ENCODE results near the gene USF2.
"Not testable (repeated sequence)": the region's sequence is repeated elsewhere in the genome, so short reads cannot be mapped to it uniquely, and the experiment has no call there.

The USF2 gene

GRCh38 chr19:35268536-35269437 lies at the start of gene USF2:
TSS of gene USF2 (plus strand) at chr19:35268962. CDS start at chr19:35269102, 140 bp downstream.
- DNase-seq = peak; percentile 22 to 29

DNA sequence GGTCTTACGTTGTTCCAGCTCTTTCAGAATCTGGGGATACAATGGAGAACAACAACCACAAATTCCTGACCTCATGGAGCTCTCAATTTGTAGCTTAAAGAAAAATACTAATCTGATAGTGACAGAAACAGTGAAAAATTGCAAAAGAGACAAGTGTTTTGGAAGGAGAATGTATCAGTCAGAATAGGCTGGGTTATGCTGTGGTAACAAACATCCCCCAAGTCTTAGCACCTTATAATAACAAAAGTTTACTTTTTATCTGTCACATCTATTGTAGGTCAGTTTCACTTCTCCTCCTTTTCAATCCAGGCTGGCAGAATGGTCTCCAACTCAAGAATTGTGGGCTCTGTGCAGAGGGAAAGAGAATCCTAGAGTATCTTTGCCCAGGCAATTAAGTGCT lies 49.8 kb upstream of the USF2 start:
- DNase-seq = no peak

DNA sequence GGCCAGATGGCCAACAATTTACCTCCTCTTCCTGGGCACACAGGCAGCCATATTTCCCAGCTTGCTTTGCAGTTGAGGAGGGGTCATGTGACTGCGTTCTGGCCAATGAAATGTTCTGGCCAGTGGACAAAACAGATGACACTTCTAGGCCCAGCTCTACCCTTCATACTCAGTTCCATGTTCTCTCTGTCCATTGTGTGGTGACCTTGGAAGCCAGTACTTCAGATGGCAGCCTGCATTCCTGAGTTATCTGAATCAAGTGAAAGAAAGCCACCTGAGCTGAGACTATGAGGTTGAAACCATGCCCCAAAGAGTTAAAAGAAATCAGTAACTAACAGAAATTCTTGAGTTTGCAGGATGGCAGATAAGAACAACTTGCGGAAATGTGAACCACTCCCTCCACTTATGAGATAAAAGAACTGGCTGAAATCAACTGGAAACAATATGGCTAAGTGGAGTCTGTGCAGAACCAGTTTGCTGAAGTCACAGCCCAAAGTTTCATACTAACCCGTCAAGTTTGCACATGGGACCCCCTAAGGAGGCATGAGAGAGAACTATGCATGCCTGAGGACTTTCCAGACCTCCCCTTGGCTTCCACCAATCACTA lies 48.3 kb upstream of the USF2 start:
- no peak for DNase-seq

GRCh38 chr19:35220973-35221590 lies 47.7 kb upstream of the USF2 start:
- DNase-seq = not testable (repeated sequence)

- no peak for DNase-seq
Observed at GRCh38 chr19:35222373-35223015, 46.3 kb upstream of the USF2 start.

DNA sequence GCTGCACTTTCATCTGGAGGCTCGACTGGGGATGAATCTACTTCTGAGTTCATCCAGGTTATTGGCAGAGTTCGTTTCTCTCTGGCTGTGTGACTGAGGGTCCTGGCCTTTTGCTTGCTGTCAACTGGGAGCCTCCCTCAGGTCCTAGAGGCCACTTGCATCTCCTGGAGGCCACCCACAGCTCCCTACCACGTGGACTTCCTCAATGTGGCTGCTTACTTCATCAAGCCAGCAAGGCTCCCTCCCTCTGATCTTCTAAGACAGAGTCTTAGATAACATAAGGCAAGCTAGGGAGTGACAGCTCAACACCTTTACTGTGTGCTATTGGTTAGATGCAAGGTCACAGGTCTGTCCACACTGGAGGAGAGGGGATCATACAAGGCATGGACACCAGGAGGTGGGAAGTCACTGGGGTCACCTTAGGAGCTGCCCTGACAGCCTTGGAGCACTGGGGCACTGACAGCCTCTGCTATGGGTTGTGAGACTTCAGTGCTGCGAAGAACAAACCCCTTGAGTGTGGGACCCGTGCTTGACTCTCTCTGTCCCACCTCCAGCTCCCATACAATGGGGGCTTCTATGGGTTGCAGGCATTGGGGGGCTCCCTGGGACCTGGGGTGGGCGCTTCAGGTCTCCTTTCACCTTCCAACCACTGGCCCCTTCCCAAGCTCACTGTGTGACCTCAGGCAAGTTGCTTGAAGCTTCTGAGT lies 45.5 kb upstream of the USF2 start:
- DNase-seq = no peak

DNA sequence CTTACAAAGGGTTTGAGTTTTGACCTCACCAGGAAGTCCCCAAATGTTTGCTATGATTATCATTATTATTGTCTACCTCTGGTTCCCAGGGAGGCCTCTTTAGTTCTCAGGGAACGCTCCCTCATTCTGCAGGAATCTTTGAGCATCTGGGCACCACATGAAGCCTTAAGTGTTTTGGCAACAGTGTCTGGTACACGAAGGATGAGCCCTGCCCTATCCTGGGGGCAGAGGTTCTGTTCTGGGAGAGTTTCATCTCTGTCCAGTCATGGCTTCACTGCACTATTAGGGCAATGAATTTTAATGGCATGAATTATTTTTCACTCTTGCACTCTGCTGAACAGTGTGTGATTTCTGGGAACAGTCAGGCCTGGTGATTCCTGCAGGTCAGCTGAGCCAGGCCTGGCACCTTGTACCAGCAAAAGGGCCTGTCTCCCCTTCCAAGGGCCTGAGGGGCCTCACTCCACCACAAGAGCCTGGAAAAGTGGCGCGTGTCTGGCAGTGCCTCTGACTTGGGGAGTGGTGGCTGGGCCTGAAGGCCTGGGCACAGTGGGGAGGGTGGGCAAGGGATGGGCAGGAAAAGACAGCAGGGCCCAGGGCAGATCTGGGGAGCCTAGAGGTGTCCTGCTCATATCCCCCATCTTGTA lies 44.8 kb upstream of the USF2 start:
- DNase-seq = no peak

GRCh38 chr19:35224681-35225571 lies 43.8 kb upstream of the USF2 start:
- DNase-seq = no peak

- DNase-seq = no peak
Observed at GRCh38 chr19:35225951-35226350, 42.8 kb upstream of the USF2 start.

GRCh38 chr19:35226748-35227147 lies 42.0 kb upstream of the USF2 start:
- no peak for DNase-seq

DNA sequence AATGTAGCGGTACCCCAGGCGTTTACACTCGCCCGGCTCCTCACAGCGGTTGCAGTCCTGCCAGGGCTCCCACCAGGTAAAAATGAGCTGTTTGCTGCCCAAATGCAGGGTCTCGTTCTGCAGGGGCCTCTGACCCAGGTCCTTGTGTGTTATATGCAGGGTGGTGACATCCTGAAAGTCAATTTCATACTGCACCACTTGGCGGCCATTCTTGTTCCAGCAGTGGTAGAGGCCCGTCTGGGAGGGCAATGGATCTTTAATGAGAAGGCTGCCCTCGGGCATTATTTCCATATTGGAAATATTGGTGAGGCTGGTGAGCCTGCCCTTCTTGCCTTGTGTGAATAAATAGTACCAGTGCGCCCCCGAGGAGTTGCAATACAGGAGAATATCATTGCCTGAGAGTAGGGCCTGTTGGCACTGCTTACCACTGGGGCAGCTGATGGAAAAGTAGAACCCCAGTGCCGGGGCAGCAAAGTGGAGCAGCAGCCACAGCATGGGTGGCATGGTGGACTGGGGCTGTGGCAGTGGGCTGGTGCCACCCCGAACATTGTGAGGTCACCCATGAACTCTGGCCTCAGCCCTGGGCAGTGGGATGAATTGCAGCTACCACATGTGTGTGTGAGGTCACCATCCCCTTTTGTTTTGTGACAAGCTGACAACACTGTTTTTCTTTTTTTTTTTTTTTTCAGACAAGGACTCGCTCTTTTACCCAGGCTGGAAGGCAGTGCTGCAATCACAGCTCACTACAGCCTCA lies 40.4 kb upstream of the USF2 start, which contains the start of gene FAM187B:
Gene FAM187B (minus strand): TSS at position 563 of the 754 bp plus-strand sequence. CDS start 59 bp downstream, at position 504.
- DNase-seq = no peak

DNA sequence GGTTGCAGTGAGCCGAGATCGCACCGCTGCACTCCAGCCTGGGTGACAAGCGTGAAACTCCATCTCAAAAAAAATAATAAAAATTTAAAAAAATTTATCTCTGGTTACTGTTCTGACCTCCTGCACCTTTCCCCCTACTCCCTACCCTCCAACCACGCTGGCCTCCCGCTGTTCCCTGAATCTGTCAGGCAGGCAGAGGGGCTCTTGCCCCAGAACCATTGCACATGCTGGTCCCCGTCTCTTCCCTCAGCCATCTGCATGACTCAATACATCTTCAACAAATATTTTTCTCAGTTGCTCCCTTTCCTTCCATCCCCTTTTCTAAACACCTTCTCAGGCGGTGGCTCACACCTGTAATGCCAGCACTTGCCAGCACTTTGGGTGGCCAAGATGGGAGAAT lies 39.2 kb upstream of the USF2 start:
- no peak for DNase-seq

DNA sequence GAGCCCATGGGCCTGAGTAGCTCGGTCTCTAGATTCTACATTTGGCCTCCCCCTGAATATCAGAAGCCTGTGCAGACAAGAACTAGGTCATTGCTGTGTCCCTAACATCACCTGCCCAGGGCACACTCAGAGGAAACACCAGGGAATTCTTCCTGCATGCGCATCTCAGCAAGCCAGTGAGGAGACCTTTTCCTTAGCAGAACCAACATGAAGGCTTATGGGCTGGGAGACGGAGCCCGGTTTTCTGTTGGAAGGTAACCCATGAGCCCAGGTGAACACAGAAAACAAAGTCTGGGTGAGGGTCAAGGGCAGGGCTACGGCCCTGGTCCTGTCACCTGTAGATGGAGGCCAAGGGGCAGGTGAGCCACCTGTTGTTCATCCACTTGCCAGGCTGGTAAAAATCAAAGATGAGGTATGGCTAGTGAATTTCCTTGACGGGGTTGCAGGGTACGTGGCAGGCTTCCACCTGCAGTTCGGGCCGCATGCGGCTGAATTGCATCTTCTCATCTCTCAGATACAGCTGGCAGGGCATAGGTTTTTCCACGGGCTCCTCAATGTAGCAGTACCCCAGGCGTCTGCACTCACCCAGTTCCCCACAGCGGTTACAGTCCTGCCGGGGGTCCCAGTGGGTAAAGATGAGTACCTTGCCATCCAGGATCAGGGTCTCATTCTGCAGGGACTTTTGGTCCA lies 36.7 kb upstream of the USF2 start:
- DNase-seq = no peak

DNA sequence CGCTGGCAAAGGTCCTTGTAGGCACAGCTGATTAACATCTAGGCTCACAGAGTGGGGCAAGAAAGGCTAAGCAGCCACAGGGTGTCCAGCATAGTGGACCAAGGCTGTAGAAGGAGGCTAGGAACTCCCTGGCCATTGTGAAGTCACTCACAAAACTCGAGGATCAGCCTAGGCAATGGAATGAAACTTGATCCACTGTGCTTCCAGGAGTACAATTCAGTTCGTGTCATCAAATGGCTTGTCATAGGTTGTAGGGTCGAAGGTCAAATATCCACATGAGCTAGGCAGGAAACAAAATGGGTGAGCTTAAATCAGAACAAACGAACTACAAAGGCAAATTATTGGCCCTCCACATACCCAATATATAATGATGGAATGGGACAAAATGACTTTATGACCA lies 35.9 kb upstream of the USF2 start:
- DNase-seq = no peak

- DNase-seq = peak; percentile 2 to 18
Observed at GRCh38 chr19:35236638-35237400, 31.9 kb upstream of the USF2 start.

GRCh38 chr19:35239597-35239996 lies 29.2 kb upstream of the USF2 start:
- not testable (repeated sequence) for DNase-seq

DNA sequence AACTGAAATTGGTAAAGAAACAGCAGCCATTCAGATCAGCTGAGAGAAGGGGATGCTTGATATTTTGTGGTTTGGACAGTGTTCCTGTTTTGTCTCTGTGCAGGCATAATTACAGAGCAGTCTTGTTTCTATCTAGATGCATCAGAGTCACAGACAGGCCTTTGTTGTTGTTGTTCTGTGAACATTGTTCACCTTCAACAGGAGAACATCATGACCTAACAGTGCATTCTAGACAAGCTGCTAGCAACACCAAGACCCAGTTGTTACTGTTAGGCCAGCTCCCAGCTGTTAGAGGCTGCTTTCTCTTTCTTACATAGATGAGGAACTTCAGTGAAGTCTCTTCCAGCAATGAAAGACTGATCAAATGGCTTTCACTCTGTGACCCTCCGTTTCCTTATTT lies 28.4 kb upstream of the USF2 start:
- peak in 1 of 2 experiments; percentile 24 for DNase-seq

DNA sequence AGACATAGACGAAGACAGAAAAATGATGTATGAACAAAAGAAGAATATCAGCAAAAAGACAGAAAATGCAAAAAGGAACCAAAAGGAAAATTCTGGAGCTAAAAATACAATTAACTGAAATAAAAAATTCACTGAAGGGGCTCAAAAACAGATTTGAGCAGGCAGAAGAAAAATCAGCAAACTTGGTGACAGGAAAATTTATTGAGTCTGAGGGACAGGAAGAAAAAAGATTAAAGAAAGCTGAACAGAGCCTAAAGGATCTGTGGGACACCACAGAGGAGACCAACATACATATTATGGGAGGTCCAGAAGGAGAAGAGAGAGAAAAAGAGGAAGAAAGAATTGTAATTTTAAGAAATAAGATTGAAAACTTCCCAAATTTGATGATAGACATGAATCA lies 27.3 kb upstream of the USF2 start:
- no peak for DNase-seq

All from AML-193 (cell line).